Neural cell (in vitro differentiated cells): ENCODE data around the gene PLA2G2F. TPM values are rescaled to one million over a fixed set of nuclear protein-coding genes. Genes with fewer than 3 reads are reported as not detected.

Experiments
- polyA plus RNA-seq: library from polyadenylated mRNA; depleted of rRNA; stranded (reverse); fragments of >200 nt; gene quantifications from 2 replicates; pipeline ENCODE4 v1.2.3, GENCODE V29; 2014

PLA2G2F gene
- polyA plus RNA-seq, 1 donor from 2014 or later = not detected

Other genes with a start within 250 kb of the PLA2G2F start
- not detected in 2 replicates for gene PLA2G2E, start 215.7 kb upstream of the PLA2G2F start, polyA plus RNA-seq
- gene PLA2G2A, start 159.7 kb upstream of the PLA2G2F start, polyA plus RNA-seq = not detected in 2 replicates
- not detected in 2 replicates for gene PLA2G5, start 69.1 kb upstream of the PLA2G2F start, polyA plus RNA-seq
- not detected in 2 replicates for gene PLA2G2D, start 19.8 kb upstream of the PLA2G2F start, polyA plus RNA-seq
- 0.64 and 0.82 TPM in 2 replicates for gene UBXN10, start 46.8 kb downstream of the PLA2G2F start, polyA plus RNA-seq
- gene PLA2G2C, start 47.2 kb downstream of the PLA2G2F start, polyA plus RNA-seq = not detected in 2 replicates
- gene VWA5B1, start 151.6 kb downstream of the PLA2G2F start, polyA plus RNA-seq = 0.27 and 0.82 TPM in 2 replicates